HCEC 1CT (cell line): ENCODE data around the gene COX6A2.
A peak's percentile ranks its signal among the peaks of the same experiment; 100 is the strongest.
"Not testable (repeated sequence)": the region's sequence is repeated elsewhere in the genome, so short reads cannot be mapped to it uniquely, and the experiment has no call there.

Experiments used
- DNase-seq: peaks from one replicate; pipeline ENCODE4 v3.0.0-alpha.2; 2017

COX6A2 gene

GRCh38 chr16:31461921-31462804 lies 34.0 kb upstream of the COX6A2 start:
- no peak for DNase-seq

DNA sequence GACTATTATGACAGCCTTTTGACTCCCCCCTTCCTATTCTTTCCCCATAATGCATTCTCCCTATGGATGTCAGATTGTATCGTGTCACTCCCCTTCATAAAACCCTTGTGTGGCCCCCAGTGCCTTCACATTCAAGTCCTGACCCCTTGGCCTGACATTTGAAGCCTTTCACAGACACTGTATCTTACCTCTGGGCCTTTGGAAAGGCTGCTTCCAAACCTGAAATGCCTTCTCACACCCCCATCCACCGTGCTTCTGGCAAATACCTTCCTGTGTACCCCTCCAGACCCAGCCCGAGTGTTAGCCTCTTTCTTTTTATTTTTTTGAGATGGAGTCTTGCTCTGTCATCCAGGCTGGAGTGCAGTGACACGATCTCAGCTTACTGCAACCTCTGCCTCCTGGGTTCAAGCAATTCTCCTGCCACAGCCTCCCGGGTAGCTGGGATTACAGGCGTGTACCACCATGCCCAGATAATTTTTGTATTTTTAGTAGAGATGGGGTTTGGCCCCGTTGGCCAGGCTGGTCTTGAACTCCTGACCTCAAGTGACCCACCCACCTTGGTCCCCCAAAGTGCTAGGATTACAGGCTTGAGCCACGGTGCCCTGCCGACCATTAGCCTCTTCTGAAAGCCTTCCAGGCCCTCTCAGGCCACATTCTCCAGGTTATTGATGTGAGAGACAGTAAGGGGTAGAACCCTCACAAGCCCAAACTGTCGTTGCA lies 33.2 kb upstream of the COX6A2 start:
- no peak for DNase-seq

DNA sequence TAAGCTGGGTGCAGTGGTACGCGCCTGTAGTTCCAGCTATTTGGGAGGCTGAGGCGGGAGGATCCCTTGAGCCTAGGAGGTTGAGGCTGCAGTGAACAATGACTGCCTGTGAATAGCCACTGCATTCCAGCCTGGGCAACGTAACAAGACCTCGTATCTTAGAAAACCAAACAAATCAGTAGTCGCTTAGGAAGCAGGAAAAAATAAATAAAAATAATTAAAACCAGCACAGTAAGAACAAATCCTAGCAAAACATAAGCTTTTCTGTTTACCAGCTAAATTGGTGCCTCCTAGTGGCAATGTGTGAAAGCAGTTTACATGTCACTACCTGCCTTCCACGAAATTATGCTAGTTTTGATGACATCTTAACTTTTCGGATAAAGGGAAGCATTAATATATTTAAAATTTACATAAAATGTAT lies 32.4 kb upstream of the COX6A2 start:
- peak; percentile 67 for DNase-seq

- peak; percentile 99 for DNase-seq
These were observed 31.8 kb upstream of the COX6A2 start for GRCh38 chr16:31459687-31460581.

GRCh38 chr16:31458844-31459686 lies 30.9 kb upstream of the COX6A2 start, which contains the start of gene ARMC5:
Gene ARMC5 (plus strand): TSS chr16:31459501. CDS start chr16:31459525, 24 bp downstream.
- DNase-seq, result peak; percentile 99

DNA sequence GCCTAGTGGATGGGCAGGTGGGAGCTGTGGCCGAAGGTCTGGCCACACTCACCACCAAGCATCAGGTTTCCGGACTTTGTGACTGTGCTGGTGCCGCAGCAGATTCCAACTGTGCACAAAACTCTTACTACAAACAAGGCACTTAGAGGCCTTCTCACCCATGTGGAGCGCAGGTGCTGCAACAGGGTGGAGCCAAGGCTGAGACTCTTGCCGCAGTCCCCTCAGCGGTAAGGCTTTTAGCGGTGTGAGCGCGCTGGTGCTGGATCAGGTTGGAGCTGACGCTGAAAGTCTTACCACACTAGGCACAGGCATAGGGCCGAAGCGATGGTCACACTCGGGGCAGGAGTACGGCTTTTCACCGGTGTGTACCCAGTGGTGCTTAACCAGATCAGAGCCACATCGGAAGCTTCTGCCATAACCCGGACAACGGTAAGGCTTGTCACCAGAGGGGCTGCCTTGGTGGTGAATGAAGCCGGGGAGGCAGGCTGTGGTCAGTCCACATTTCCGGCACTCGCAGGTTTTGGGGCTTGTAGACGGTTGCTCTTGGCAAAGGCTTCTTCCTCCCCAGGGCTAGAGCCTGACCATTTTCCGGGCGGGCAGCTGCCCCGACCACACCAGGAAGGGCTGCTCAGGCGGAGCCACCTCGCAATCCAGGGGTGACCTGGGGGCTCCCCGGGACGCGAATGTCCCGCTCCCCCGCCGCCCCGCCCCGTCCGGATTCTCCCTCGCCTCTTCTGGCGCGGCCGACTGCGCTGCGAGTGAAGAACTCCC lies 30.1 kb upstream of the COX6A2 start:
- peak; percentile 30 for DNase-seq

GRCh38 chr16:31456988-31457360 lies 28.8 kb upstream of the COX6A2 start:
- DNase-seq, result no peak

- no peak for DNase-seq
These were observed 27.6 kb upstream of the COX6A2 start for GRCh38 chr16:31455601-31456314.

DNA sequence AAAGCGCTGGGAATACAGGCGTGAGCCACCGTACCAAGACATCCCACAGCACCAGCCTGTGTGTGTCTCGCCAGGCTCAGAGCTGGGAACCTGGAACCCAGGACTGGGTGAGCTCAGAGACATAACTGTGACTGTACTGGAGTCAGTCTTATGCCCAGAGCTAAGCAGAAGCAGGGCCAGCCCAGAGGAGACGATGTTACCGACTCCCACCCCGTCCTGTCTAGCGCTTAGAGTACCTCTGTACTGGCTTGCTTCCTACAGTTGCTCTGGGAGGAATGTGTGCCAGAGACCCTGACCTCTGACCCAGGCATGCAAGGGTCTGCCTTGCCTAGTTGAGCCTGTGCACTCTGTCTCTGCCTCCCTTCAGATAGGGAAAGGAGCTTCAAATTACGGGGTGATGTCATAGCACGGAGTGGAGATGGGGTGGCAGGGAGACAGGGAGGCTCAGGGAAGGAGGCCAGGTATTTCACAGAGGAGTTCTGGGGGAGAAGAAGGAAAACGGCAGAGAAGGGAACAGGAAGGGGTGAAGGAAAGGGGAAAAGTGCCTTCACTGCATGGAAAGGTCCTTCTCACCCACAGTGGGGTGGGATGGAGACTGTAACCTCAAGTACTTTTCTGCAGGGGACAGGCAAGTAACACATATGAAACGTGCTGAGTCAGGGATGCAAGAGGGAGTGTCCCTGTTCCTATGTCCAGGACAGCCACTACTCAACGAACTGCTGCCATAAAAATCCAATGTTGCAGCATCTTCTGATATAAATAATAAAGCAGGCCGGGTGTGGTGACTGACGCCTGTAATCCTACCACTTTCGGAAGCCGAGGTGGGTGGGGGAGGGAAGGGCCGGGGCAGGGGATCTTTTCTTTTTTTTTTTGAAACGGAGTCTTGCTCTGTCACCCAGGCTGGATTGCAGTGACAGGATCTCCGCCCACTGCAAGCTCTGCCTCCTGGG lies 25.4 kb upstream of the COX6A2 start:
- peak; percentile 25 for DNase-seq

DNA sequence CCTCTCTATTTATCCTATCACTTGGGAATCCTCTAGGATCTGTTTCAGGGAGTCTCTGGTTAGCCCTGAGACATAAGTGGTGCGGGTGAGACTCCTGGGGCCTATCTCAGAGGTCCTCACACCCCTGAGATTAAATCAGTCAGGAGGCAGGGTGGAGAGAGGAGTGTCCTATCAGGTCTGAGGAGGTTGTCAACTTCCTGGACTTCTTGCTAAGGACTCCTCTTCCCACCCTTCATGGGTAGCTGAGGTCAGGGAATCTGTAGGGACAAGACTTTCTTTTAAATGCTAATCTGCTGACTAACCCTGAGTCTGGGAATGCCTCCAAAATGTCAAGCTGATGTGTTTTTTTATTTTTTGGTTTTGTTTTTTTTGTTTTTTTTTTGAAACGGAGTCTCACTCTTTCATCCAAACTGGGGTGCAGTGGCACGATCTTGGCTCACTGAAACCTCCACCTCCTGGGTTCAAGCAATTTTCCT lies 24.5 kb upstream of the COX6A2 start:
- DNase-seq, result peak; percentile 92

GRCh38 chr16:31451681-31452351 lies 23.7 kb upstream of the COX6A2 start:
- peak; percentile 76 for DNase-seq

DNA sequence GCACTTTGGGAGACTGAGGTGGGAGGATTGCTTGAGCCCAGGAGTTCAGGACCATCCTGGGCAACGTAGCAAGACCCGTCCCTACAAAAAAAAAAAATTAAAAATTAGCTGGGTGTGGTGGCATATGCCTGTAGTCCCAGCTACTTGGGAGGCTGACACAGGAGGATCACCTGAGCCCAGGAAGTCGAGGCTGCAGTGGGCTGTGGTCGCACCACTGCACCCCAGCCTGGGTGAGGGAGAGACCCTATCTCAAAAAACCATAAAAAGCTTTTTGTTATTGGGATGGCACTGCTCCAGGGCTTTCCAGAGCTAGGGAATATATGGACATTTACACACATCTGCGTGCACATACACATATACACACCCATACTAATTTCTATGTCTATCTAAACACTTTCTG lies 23.0 kb upstream of the COX6A2 start:
- DNase-seq, result no peak

DNA sequence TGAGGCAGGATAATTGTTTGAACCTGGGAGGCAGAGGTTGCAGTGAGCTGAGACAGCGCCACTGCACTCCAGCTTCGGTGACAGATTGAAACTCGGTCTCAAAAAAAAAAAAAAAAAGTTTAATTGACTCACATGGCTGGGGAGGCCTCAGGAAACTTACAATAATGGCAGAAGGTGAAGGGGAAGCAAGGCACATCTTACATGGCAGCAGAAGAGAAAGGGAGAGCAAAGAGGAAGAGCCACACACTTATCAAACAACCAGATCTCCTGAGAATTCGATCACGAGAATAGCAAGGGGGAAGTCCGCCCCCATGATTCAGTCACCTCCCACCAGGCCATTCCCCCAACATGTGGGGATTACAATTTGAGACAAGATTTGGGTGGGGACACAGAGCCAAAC lies 17.8 kb upstream of the COX6A2 start:
- not testable (repeated sequence) for DNase-seq

DNA sequence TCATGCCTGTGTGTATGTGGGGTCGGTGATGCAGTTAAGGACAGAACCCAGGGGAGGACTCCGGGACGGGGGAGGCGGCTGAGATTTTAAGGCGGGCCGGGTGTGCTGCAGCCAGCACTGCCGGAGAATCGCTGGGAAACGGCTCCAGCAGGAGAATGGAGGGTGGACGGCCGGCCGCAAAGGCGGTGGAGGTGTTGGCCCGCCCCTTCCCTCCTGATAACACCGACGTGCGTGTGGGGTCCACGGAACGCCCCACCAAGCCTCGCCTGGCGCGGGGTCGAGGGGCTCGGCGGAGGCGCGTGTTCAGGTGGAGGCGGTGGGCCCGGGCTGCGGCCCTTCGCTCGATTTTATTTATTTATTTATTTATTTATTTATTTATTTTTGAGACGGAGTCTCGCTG lies 13.8 kb upstream of the COX6A2 start:
- no peak for DNase-seq

DNA sequence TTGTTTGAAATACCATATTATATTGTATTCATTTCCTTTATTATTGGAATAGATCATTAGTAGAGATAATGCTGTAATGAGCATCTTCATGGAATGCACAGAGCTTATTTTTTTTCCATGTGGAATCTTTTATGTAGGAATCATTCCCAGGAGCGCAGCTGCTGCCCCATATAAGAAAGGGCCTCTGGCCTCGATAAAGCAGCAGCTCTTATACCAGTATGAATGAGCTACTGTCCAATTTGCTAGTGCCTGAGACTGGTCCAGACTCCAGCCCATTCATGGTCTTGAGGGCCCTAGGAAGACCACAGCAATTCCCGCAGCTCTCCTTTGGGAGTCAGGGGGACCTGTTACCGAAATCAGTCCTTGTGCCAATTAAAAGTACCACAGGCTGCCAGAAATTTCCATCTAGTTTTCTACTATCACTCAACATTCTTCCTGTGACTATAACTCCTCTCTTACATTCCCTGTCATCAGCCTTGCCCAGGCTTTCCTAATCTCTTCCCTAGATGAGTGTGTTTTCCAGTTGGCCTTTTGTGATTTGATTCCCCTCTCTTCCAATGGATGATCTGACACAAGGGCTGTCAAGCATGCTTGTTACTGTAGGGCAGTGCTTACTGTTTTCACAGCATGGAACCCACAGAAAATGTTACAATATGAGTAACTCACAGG lies 12.5 kb upstream of the COX6A2 start:
- no peak for DNase-seq

GRCh38 chr16:31439519-31439918 lies 11.4 kb upstream of the COX6A2 start:
- no peak for DNase-seq

- not testable (repeated sequence) for DNase-seq
These were observed 10.9 kb upstream of the COX6A2 start for GRCh38 chr16:31439023-31439422.

GRCh38 chr16:31438414-31438813 lies 10.3 kb upstream of the COX6A2 start:
- DNase-seq, result no peak
